Measurements from ENCODE around the gene ANTKMT. TPM values are rescaled to one million over a fixed set of nuclear protein-coding genes. Genes with fewer than 3 reads are reported as not detected.

Gene ANTKMT
- total RNA-seq, 2 donors from 2014 or later = 42.1 to 83.1 TPM

GRCh38 chr16:684071-684794 lies 36.7 kb upstream of the ANTKMT start, which contains the start of gene JMJD8:
TSS of gene JMJD8 (minus strand) at chr16:684334. CDS start at chr16:684319, 15 bp downstream.
- peak within 1 kb of the TSS; percentile 60 for H3K27ac ChIP-seq
- intact Hi-C loops (cut with DNase I) = no loop called here
- peaks cover 40% of the 10 kb centered on the region for H3K4me1 ChIP-seq
- H3K9ac ChIP-seq (ENCODE audit: low read depth in 2 of 2, low read length in 2 of 2) = peak within 1 kb of the TSS; percentile 78 to 90
- DNase-seq = peak; percentile 97
- H3K9me3 ChIP-seq = no peaks in the 10 kb centered on the region
- no peak for TF ChIP-seq CTCF (IDR thresholded peaks at IDR 0.05)
- H3K27me3 ChIP-seq = no peaks in the 10 kb centered on the region
- H3K4me3 ChIP-seq = peak within 1 kb of the TSS; percentile 63
- H3K36me3 ChIP-seq = peaks cover 6% of the 10 kb centered on the region

GRCh38 chr16:684961-685696 lies 35.8 kb upstream of the ANTKMT start:
- Histone ChIP-seq H3K9me3 (no peaks in the 10 kb centered on the region), H3K9ac (ENCODE audit: low read depth in 2 of 2, low read length in 2 of 2) (no peak overlapping the region), H3K36me3 (peaks cover 6% of the 10 kb centered on the region), H3K4me1 (peaks cover 43% of the 10 kb centered on the region), H3K27ac (no peak overlapping the region), H3K4me3 (peak overlapping the region; percentile 63), H3K27me3 (no peaks in the 10 kb centered on the region)
- no peak for DNase-seq
- no peak for TF ChIP-seq CTCF (IDR thresholded peaks at IDR 0.05)
- intact Hi-C loops (cut with DNase I) = no loop called here

GRCh38 chr16:685967-686366 lies 35.0 kb upstream of the ANTKMT start:
- Histone ChIP-seq H3K27ac (no peak overlapping the region), H3K9ac (ENCODE audit: low read depth in 2 of 2, low read length in 2 of 2) (no peak overlapping the region), H3K4me3 (no peak overlapping the region), H3K9me3 (no peaks in the 10 kb centered on the region), H3K4me1 (peaks cover 41% of the 10 kb centered on the region), H3K36me3 (peaks cover 6% of the 10 kb centered on the region), H3K27me3 (no peaks in the 10 kb centered on the region)
- TF ChIP-seq CTCF (IDR thresholded peaks at IDR 0.05) = peak; percentile 44
- peak; percentile 70 for DNase-seq
- intact Hi-C loops (cut with DNase I) = no loop called here

GRCh38 chr16:686459-687260 lies 34.3 kb upstream of the ANTKMT start:
- DNase-seq = no peak
- no peak overlapping the region for H3K4me3 ChIP-seq
- no peaks in the 10 kb centered on the region for H3K9me3 ChIP-seq
- no peak for TF ChIP-seq CTCF (IDR thresholded peaks at IDR 0.05)
- no peaks in the 10 kb centered on the region for H3K27me3 ChIP-seq
- H3K9ac ChIP-seq (ENCODE audit: low read depth in 2 of 2, low read length in 2 of 2) = no peak overlapping the region
- peaks cover 6% of the 10 kb centered on the region for H3K36me3 ChIP-seq
- intact Hi-C loops (cut with DNase I) = no loop called here
- H3K27ac ChIP-seq = no peak overlapping the region
- H3K4me1 ChIP-seq = peaks cover 34% of the 10 kb centered on the region

GRCh38 chr16:687499-687898 lies 33.4 kb upstream of the ANTKMT start:
- no peaks in the 10 kb centered on the region for H3K9me3 ChIP-seq
- TF ChIP-seq CTCF (IDR thresholded peaks at IDR 0.05) = no peak
- peaks cover 4% of the 10 kb centered on the region for H3K36me3 ChIP-seq
- H3K4me1 ChIP-seq = peaks cover 26% of the 10 kb centered on the region
- intact Hi-C loops (cut with DNase I) = no loop called here
- no peak for DNase-seq
- H3K27me3 ChIP-seq = peaks cover 3% of the 10 kb centered on the region
- no peak overlapping the region for H3K27ac ChIP-seq
- no peak overlapping the region for H3K4me3 ChIP-seq
- no peak overlapping the region for H3K9ac ChIP-seq (ENCODE audit: low read depth in 2 of 2, low read length in 2 of 2)

Measured in colonic mucosa (tissue), 4 donors.